ENCODE results near the gene QSOX2. TPM values are rescaled to one million over a fixed set of nuclear protein-coding genes. Genes with fewer than 3 reads are reported as not detected.

The QSOX2 gene
- total RNA-seq, 1 experiment from 2014 or later: 34.6 TPM

GRCh38 chr9:136191960-136192286 is 53.7 kb downstream of the QSOX2 start:
- peaks cover 31% of the 10 kb centered on the region for H3K27me3 ChIP-seq (ENCODE audit: insufficient read depth, low read depth)
- no peaks in the 10 kb centered on the region for H3K9me2 ChIP-seq (ENCODE audit: insufficient read depth)
- POLR2A ChIA-PET (ENCODE audit: unreplicated experiment): no interaction called here
- no peaks in the 10 kb centered on the region for H3F3A ChIP-seq (ENCODE audit: insufficient read depth, low read depth)
- no TSS peak for BruUV-seq (replicated peaks)
- TF ChIP-seq CTCF (conservative IDR thresholded peaks at IDR 0.05) (no peak), EZH2 (IDR thresholded peaks at IDR 0.05; ENCODE audit: low read depth) (no peak)
- no peaks in the 10 kb centered on the region for H3K36me3 ChIP-seq (ENCODE audit: low read depth)
- H4K20me1 ChIP-seq (ENCODE audit: insufficient read depth): no peaks in the 10 kb centered on the region
- intact Hi-C loops (cut with micrococcal nuclease; ENCODE audit: unreplicated experiment): no loop called here
- H3K27ac ChIP-seq: no peak overlapping the region
- no peaks in the 10 kb centered on the region for H3K9me3 ChIP-seq (ENCODE audit: insufficient read depth, low read depth)
- H3K79me2 ChIP-seq (ENCODE audit: low read depth): no peaks in the 10 kb centered on the region
- H3K4me3 ChIP-seq: no peak overlapping the region
- CTCF ChIA-PET: no interaction called here
- no peak for DNase-seq
- peak overlapping the region; percentile 38; the same call in 1 of the 2 replicates for H3K4me2 ChIP-seq
- peaks cover 10% of the 10 kb centered on the region for H3K4me1 ChIP-seq (replicated peaks; ENCODE audit: insufficient read depth)
- H2AFZ ChIP-seq: no peak overlapping the region

- H3K4me1 ChIP-seq (replicated peaks; ENCODE audit: insufficient read depth): peaks cover 4% of the 10 kb centered on the region; the same call in 1 of the 2 replicates
- H3F3A ChIP-seq (ENCODE audit: insufficient read depth, low read depth): no peaks in the 10 kb centered on the region
- no peaks in the 10 kb centered on the region for H4K20me1 ChIP-seq (ENCODE audit: insufficient read depth)
- no peak overlapping the region for H3K27ac ChIP-seq
- no peaks in the 10 kb centered on the region for H3K36me3 ChIP-seq (ENCODE audit: low read depth)
- no peak overlapping the region for H3K4me2 ChIP-seq
- H3K9me2 ChIP-seq (ENCODE audit: insufficient read depth): no peaks in the 10 kb centered on the region
- TF ChIP-seq CTCF (conservative IDR thresholded peaks at IDR 0.05) (no peak), EZH2 (IDR thresholded peaks at IDR 0.05; ENCODE audit: low read depth) (no peak)
- no TSS peak for BruUV-seq (replicated peaks)
- ChIA-PET POLR2A (ENCODE audit: unreplicated experiment) (no interaction called here), CTCF (no interaction called here)
- no peaks in the 10 kb centered on the region for H3K9me3 ChIP-seq (ENCODE audit: insufficient read depth, low read depth)
- H2AFZ ChIP-seq: no peak overlapping the region
- no peaks in the 10 kb centered on the region for H3K79me2 ChIP-seq (ENCODE audit: low read depth)
- no peak overlapping the region for H3K4me3 ChIP-seq
- H3K27me3 ChIP-seq (ENCODE audit: insufficient read depth, low read depth): peaks cover 35% of the 10 kb centered on the region
- DNase-seq: no peak
- intact Hi-C loops (cut with micrococcal nuclease; ENCODE audit: unreplicated experiment): no loop called here
These were observed 54.3 kb downstream of the QSOX2 start for GRCh38 chr9:136191099-136191959.

GRCh38 chr9:136190656-136191055 is 55.0 kb downstream of the QSOX2 start:
- Histone ChIP-seq H3K9me3 (ENCODE audit: insufficient read depth, low read depth) (no peaks in the 10 kb centered on the region), H3K9me2 (ENCODE audit: insufficient read depth) (no peaks in the 10 kb centered on the region), H3K4me2 (no peak overlapping the region), H2AFZ (no peak overlapping the region), H4K20me1 (ENCODE audit: insufficient read depth) (no peaks in the 10 kb centered on the region), H3F3A (ENCODE audit: insufficient read depth, low read depth) (no peaks in the 10 kb centered on the region), H3K4me3 (no peak overlapping the region), H3K36me3 (ENCODE audit: low read depth) (no peaks in the 10 kb centered on the region), H3K27me3 (ENCODE audit: insufficient read depth, low read depth) (peaks cover 29% of the 10 kb centered on the region), H3K4me1 (replicated peaks; ENCODE audit: insufficient read depth) (no peaks in the 10 kb centered on the region), H3K79me2 (ENCODE audit: low read depth) (no peaks in the 10 kb centered on the region), H3K27ac (no peak overlapping the region)
- POLR2A ChIA-PET (ENCODE audit: unreplicated experiment): no interaction called here
- intact Hi-C loops (cut with micrococcal nuclease; ENCODE audit: unreplicated experiment): no loop called here
- CTCF ChIA-PET: no interaction called here
- BruUV-seq (replicated peaks): no TSS peak
- DNase-seq: no peak
- TF ChIP-seq CTCF (conservative IDR thresholded peaks at IDR 0.05): no peak
- no peak for TF ChIP-seq EZH2 (IDR thresholded peaks at IDR 0.05; ENCODE audit: low read depth)
